GM10847 (cell line): ENCODE measurements around the gene ATP11A.

Source experiments
- POLR2A ChIP-seq: IDR thresholded peaks from 2 replicates; pipeline ENCODE4 v1.6.1; 2011; ENCODE audit not compliant: insufficient read length; ENCODE audit errors: extremely low read depth

ATP11A gene

DNA sequence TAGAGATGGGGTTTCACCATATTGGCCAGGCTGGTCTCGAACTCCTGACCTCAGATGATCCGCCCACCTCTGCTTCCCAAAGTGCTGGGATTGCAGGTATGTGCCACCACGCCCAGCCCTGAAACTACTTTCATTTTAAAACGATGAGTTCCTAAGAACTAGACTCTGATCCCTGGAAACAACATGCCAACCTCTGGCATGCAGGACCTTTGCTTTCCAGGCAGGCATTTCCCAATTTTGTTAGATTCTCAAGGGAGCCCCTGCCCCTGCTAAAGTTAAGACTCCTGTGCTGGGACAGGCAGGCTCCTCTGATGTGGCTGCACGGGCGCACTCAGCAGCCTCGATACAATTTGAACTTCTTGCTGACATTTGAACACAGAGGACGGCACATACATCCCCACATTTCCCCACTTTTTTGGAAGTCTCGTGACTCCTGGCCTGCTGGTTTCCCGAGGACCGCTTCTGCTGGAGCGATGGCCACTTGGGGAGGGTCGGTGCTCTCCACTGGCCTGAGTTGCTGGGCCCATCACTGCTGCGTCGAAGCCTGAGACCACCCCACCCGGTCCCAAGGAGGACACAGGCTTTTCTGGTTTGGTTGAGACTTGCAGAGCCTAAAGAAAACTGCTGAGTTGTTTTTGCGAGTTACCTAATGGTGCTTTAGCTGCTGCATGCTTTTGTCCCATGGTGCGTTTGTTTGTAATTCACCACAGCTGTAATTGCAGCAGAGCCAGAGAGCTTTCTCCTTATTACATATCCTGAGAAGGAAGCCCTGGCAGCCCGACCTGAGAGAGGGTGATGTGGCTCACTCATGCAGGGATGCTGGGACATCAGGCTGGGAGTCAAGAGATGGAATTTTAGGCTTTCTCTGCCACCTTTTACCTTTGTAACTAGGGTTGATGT is 8.2 kb downstream of the ATP11A start:
- TF ChIP-seq POLR2A, result no peak

DNA sequence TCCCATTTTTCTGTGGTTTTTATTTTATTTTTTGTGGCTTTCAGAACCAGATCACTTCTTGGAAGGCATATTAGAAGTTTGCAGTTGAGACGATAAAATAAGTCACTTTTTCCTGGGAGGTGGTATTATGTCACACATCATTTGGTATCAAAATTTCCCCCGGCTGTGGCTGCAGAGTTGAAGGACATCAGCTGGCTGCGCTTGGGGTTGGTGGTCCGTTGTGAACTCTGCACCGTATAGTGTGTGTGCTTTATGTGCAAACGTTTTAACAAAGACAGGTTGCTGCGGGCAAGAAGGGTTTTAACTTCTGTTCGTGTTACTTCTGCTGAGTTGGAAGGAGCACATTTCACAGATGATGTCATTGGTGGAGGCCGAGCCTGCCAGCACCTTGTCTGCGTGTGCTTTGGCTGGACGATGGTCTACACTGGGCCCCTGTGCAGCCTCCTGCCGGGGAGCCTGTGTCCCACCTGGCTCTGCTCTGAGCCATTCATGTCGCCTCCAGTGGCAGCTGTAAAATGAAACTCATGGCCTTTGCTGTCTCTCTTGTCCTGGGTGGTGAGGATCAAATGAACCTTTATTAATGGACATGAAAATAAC is 9.6 kb downstream of the ATP11A start:
- TF ChIP-seq POLR2A, result no peak

DNA sequence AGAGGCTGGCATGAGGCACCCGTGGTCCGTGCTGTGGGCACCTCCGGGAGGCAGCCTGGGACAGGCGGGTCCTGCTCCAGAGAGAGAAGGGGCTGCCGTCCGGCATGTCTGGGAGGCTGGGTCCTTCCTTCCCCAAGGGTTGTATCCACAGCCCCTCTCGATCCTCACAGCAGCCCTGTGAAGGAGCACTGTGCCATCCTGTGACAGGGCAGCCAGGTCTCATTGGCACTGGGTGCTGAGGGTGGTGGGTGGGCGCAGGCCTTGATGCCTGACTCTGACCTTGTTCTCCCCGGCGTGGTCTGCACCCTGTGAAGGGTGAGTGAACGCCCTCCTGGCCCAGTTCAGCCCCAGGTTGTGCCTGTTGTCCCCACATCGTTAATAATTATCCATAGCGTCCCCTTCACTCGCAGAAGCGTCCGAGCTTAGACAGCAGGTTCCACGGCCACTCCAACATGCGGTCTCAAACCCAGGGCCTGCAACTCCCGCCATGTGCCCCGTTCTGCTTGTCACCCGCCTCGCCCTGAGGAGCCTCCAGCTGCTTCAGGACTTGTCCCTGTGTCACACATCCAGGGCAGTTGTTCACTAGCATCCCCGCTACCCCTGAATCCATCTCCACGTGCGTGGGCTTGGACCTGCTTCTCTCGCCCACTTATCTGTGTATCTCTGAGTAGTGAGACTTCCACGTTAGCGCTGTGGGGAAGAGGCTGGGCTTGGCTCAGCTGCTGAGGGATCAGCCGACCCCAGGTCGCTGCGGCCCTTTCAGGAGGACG is 10.6 kb downstream of the ATP11A start:
- TF ChIP-seq POLR2A, result no peak

DNA sequence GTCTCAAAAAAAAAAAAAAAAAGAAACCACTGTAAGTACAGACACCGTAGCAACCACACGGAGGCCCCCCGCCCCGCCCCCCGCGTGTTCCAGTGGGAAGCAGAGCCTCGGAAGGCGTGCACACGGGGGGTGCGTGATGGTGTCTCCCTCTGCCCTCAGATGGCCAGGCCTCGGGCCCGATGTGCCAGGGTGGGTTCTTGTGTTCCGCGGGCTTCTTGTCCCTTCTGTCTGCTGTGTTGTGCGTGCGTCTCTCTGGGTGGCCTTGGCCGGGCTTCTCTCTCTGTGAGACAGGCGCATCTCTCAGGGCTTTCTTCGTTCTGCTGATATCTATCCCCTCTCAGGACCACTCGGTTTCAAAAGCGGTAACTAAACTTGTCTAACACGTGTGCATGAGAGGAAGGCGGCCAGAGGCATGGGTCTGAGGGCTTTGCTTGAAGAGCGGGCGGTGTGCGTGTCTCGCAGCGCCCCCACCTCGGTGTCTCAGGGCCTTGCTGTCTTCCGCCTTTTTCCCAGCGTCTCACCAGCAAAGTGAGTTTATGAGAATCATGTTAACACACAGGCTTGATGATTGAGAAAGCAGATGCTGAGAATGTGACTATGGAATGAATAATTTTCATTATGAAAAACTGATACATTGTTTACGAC is 12.6 kb downstream of the ATP11A start:
- no peak for TF ChIP-seq POLR2A

DNA sequence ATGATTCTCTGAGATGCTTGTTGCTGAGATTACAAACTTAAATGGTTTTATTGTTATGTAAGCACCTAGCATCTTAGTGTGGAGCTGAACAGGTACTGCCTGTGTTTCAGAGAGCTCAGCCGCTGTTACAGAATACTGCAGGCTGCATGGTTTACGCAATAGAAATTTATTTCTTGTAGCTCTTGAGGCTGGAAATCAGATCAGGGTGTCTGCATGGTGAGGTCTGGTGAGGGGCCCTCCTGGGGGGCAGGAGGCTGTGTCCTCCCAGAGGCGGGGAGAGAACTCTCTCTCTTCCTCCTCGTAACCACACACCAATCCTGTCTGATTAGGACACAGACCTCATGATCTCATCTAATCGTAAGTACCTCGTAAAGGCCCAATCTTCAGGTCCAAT is 13.1 kb downstream of the ATP11A start:
- TF ChIP-seq POLR2A, result no peak

DNA sequence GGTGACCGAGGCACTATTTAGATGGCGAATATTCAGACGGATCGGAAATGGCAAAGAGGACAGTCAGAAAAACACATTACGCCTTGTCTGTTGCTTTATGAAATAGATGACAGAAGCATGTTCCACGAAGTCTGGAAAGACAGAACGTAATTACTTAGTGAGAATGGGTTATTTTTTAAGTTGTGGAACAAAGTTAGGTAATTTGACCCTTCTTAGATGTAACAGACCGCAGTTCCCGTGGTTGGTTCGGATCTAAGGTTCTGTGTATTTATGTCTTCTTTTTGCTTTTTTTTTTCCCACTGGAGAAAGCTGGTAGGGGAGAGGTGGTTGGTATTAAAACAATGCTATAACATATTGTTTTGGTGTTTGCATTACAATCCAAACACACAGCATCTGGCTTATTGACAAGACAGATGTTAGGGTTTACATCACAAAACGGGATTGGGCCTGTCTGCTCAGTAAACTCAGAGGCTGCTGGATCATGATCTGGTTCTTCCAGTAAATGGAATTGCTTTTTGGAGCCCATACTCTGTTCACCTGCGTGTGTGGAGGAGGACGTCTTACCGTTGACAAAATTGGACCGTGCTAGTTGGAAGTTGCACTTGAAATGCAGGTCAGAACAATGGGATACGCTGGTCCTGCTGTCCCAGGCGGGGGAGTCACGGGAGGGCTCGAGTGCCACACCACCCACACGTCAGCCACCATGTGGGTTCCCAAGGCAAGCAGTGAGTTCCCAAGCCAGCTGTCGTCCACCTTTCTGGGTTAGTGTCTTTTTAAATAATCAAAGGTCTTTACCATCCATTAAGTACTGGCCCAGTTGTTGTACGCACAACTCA is 13.8 kb downstream of the ATP11A start:
- no peak for TF ChIP-seq POLR2A

DNA sequence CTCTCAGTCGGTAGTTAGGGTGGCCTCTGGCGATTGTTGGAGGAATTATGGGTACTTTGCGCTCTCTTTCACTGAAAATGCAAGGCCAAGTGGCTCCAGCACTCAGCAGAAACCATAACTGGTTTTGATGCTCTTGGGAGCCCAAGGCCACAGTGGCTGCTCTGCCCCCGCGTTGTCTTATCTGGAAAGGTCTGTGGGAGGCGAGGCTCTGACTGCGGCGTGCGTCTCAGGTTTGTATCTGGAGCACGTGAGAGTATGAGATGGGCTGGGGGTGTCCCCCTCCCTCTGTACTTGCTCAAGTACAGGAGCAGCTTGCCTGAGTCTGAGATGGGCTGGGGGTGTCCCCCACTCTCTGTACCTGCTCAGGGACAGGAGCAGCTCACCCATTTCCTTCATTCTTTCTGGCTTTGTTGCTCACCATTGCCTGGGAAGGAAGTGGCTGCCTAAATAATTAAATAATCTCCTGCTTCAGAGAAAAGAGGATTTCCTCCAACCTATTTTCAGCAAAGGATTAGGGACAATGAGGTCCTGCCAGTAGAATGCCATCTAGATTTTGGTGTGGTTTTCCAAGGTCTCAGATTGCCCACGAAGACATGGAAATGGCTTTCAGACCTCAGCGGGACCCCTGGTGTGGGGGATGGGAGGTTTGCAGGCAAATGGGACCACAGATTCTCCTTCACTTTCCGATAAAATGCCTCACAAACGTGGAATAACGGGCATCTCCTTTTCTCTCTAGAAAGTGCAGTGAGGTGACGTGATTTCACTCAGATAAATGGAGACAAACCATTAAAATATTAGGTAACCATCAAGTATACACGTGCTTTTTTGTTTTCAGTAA is 14.7 kb downstream of the ATP11A start:
- no peak for TF ChIP-seq POLR2A

DNA sequence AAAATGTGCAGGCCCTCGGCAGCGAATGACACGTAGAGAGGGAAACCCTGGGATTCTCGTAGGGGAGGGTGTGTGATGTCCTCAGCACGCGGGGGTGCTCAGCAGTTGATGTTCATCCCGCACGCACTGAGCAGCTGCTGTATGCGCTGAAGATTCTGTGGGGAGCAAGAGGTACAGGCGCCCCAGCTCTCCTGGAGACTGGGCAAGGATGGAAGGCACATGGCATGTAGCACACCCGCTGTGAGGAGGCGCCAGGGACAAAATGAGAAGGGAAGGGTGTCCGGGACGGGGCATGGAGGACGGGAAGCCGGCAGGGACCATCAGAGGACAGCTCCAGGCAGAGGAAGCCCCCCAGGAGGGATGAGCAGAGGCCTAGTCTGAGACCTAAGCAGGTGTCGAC is 15.4 kb downstream of the ATP11A start:
- no peak for TF ChIP-seq POLR2A

DNA sequence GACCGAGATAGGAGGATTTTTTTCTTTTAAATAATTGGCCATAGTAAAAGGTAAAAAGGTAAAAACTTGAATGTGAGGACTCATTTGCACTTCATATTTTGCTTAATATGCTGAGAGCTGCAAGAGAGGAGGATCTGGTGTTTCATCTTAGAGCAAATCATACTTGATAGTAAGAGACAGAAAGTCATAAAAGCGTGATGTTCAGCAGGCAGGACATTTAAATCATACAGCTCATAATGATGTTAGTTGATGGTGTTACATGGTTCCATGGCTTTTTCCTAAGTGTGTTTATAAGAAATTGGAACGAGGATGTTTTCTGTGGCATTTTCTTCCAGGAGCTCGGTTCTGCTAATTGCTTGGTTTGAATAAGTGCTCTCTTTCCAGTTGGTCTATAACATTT is 16.3 kb downstream of the ATP11A start:
- no peak for TF ChIP-seq POLR2A

DNA sequence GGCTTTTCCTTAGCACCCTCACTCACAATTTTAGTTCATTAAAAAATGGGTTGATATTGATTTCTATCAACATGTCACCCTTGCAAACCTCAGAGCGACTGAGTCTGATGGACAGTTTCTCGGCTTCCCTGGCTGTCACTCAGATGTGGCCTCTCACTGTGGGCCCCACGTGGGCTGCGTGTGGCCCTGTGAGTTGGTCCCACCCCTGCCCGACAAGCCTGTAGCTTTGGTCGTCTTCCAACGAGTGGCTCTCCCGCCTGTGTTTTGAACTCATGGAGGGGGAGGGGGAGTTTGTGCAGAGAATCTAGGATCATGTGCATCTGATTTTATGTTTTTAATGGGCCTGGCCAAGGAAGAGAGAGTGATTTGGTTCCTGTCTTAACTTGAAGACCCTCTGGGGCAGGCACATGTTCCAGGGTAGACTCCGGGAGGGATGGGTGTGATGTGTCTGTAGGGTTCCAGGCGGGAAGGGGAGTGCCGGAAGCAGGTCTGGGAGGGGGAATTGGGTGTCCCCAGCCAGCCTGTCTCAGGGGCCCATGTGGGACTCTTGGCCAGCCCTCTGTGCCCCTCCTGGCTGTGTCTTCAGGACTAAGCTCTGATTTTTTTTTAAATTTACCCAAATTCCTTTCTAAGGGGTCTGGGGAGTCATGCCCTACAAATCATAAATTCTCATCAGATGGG is 18.9 kb downstream of the ATP11A start:
- TF ChIP-seq POLR2A, result no peak

DNA sequence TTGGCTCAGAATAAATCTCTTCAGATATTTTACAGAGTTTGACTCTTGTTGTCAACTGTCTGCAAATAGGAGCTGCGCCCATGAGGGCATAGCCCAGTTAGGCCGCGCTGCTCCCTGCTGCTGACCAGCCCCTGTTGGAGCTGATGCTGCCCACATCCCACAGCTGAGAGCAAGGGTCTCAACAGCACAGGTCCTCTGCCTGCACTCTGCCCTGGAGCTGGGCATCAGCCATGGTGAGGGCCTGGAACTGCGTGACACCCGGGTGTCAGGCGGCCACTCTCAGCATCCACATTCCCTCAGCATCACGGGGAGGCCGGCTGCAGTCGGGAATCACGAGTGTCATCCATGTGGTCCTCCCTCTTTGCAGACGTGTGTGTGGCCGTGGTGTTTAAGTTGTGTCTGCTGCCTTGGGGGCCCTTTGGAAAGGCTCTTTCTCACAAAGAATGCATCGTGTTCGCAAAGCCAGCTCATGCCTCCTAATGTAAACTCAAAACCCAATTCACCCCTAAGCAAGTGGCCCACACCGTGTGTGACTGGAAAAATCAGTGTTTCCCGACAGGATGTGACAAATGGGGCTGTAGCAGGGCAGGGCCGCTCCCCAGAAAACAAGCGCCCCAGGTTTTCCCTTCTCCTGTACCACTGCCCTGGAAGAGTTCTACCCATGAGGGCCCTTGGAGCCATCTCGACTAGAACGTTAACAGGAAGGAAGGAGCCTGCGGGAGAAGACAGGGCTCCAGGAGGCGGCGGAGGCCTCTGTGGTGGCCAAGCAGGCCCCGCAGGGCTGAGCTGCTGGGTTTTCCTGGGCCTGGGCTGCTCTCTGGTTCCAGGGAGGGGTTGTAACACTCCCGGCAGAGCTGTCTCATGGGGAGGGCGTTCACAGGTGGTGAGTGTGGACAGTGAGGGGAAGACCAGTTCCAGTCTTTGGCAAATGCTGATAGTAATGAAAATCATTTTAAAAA is 20.3 kb downstream of the ATP11A start:
- no peak for TF ChIP-seq POLR2A
